Progenitor cell of endocrine pancreas (in vitro differentiated cells): Measurements from ENCODE around the gene ARHGAP18. TPM values are rescaled to one million over a fixed set of nuclear protein-coding genes. Genes with fewer than 3 reads are reported as not detected.

ENCODE experiments used
- DNase-seq: peaks from one replicate; pipeline ENCODE4 v3.0.0; 2021; ENCODE audit warnings: low spot score; ENCODE audit not compliant: unreplicated experiment
- H3K27ac Mint-ChIP-seq: 2 replicates; pipeline ENCODE4 v1.8.0; 2021; ENCODE audit warnings: mild to moderate bottlenecking, moderate library complexity, mixed read lengths
- H3K27me3 Mint-ChIP-seq: 2 replicates; pipeline ENCODE4 v1.8.0; 2021; ENCODE audit warnings: mixed read lengths
- H3K36me3 Mint-ChIP-seq: 2 replicates; pipeline ENCODE4 v1.8.0; 2022; ENCODE audit warnings: mixed read lengths; ENCODE audit not compliant: insufficient read depth
- H3K4me1 Mint-ChIP-seq: 2 replicates; pipeline ENCODE4 v1.8.0; 2021; ENCODE audit warnings: low read depth, mixed read lengths
- H3K4me3 Mint-ChIP-seq: 2 replicates; pipeline ENCODE4 v1.8.0; 2021; ENCODE audit warnings: low read depth, mild to moderate bottlenecking, moderate library complexity, mixed read lengths
- H3K9me3 Mint-ChIP-seq: 2 replicates; pipeline ENCODE4 v1.8.0; 2021; ENCODE audit warnings: low read depth, mixed read lengths
- CTCF ChIP-seq: fragments of 200-600 bp; sonication (generic); IDR thresholded peaks from one replicate; pipeline ENCODE4 v1.5.0; 2021; ENCODE audit warnings: antibody characterized with exemption, mild to moderate bottlenecking; ENCODE audit not compliant: unreplicated experiment
- total RNA-seq: library from RNA; stranded (reverse); gene quantifications from 2 replicates; pipeline ENCODE4 v1.2.1, GENCODE V29; 2021

ARHGAP18 gene
- total RNA-seq, 1 donor from 2014 or later: 26.9 TPM

GRCh38 chr6:129555206-129555832, 154.7 kb downstream of the ARHGAP18 start:
- peaks cover 2% of the 10 kb centered on the region for H3K4me1 Mint-ChIP-seq
- no peak overlapping the region for H3K27ac Mint-ChIP-seq
- no peaks in the 10 kb centered on the region for H3K27me3 Mint-ChIP-seq
- no peak for TF ChIP-seq CTCF
- peaks cover 5% of the 10 kb centered on the region for H3K36me3 Mint-ChIP-seq
- no peaks in the 10 kb centered on the region for H3K9me3 Mint-ChIP-seq
- DNase-seq: no peak
- no peak overlapping the region for H3K4me3 Mint-ChIP-seq

- TF ChIP-seq CTCF: no peak
- Mint-ChIP-seq H3K27me3 (no peaks in the 10 kb centered on the region), H3K9me3 (no peaks in the 10 kb centered on the region), H3K4me3 (no peak overlapping the region), H3K27ac (no peak overlapping the region), H3K36me3 (peaks cover 4% of the 10 kb centered on the region), H3K4me1 (peaks cover 2% of the 10 kb centered on the region)
- DNase-seq: no peak
Measured at GRCh38 chr6:129552413-129552812, 157.6 kb downstream of the ARHGAP18 start.

GRCh38 chr6:129551486-129551885, 158.5 kb downstream of the ARHGAP18 start:
- Mint-ChIP-seq H3K27ac (no peak overlapping the region), H3K4me3 (no peak overlapping the region), H3K27me3 (no peaks in the 10 kb centered on the region), H3K9me3 (no peaks in the 10 kb centered on the region), H3K4me1 (peaks cover 2% of the 10 kb centered on the region), H3K36me3 (peaks cover 5% of the 10 kb centered on the region)
- DNase-seq: no peak
- no peak for TF ChIP-seq CTCF

- peaks cover 6% of the 10 kb centered on the region for H3K36me3 Mint-ChIP-seq
- H3K4me1 Mint-ChIP-seq: no peaks in the 10 kb centered on the region
- peaks cover 6% of the 10 kb centered on the region for H3K9me3 Mint-ChIP-seq
- no peaks in the 10 kb centered on the region for H3K27me3 Mint-ChIP-seq
- no peak for DNase-seq
- no peak overlapping the region for H3K27ac Mint-ChIP-seq
- no peak for TF ChIP-seq CTCF
- H3K4me3 Mint-ChIP-seq: no peak overlapping the region
Measured at GRCh38 chr6:129546702-129547101, 163.3 kb downstream of the ARHGAP18 start.

- Mint-ChIP-seq H3K27me3 (no peaks in the 10 kb centered on the region), H3K36me3 (peaks cover 6% of the 10 kb centered on the region), H3K4me3 (no peak overlapping the region), H3K4me1 (no peaks in the 10 kb centered on the region), H3K27ac (no peak overlapping the region), H3K9me3 (peaks cover 6% of the 10 kb centered on the region)
- no peak for DNase-seq
- TF ChIP-seq CTCF: no peak
Measured at GRCh38 chr6:129544892-129545612, 164.9 kb downstream of the ARHGAP18 start.
